HG02642 (cell line): ENCODE measurements around the gene ERCC2.

Source experiments
- ATAC-seq: cut with Tn5 transposase; IDR thresholded peaks from one replicate; pipeline ENCODE4 v1.9.1; 2021; ENCODE audit warnings: mild to moderate bottlenecking; ENCODE audit not compliant: unreplicated experiment, poor library complexity

Gene ERCC2

GRCh38 chr19:45306518-45307027 is 63.8 kb downstream of the ERCC2 start:
- no peak for ATAC-seq

- ATAC-seq = no peak
Measured at GRCh38 chr19:45306040-45306439, 64.3 kb downstream of the ERCC2 start.

- no peak for ATAC-seq
Measured at GRCh38 chr19:45305421-45305820, 65.0 kb downstream of the ERCC2 start.

- no peak for ATAC-seq
Measured at GRCh38 chr19:45305007-45305406, 65.4 kb downstream of the ERCC2 start.

- no peak for ATAC-seq
Measured at GRCh38 chr19:45304141-45304926, 66.0 kb downstream of the ERCC2 start.

- no peak for ATAC-seq
Measured at GRCh38 chr19:45303269-45304060, 66.9 kb downstream of the ERCC2 start.

GRCh38 chr19:45302416-45302815 is 68.0 kb downstream of the ERCC2 start:
- ATAC-seq = no peak
